K562 (cell line): ENCODE measurements around the gene GCN1. TPM values are rescaled to one million over a fixed set of nuclear protein-coding genes. Genes with fewer than 3 reads are reported as not detected.

Source experiments
- ATAC-seq: fragments of 200-7000 bp; cut with Tn5 transposase; 3 replicates; pipeline ENCODE4 v1.9.1; 2020; ENCODE audit warnings: moderate library complexity
- BruUV-seq: library from RNA; stranded (reverse); fragments of 400-500 nt; replicated peaks from 2 replicates; lab custom pipeline; 2021; lab: Mats Ljungman, UMichigan
- CTCF ChIA-PET: fragments of 300-600 bp; formaldehyde crosslinking; extraction: SDS; loops from one replicate; lab custom pipeline; 2021; ENCODE audit warnings: low intra/inter-chr PET ratio; lab: Yijun Ruan, JAX
- POLR2A ChIA-PET: fragments of 300-600, 350-650 bp; sonication (Branson Sonifier 250); formaldehyde crosslinking; extraction: SDS; loops from one replicate; lab custom pipeline; 2021; ENCODE audit warnings: antibody characterized with exemption, inconsistent platforms; lab: Yijun Ruan, JAX
- DNase-seq, 4 experiments: peaks; one replicate each; pipeline versions ENCODE4 v3.0.0 to v3.0.0-alpha.2; 2011 to 2018; ENCODE audit warnings: low spot score in 3 of 4, mixed read lengths in 3 of 4; ENCODE audit errors: extremely low read depth in 1 of 4
- FAIRE-seq: peaks from 2 replicates; lab custom pipeline; 2011; peaks lifted over from hg19 to GRCh38; lab: Jason Lieb, UNC
- H2AFZ ChIP-seq: 2 replicates; pipeline ENCODE4 v1.6.0; 2011; ENCODE audit warnings: low read depth, low read length, control low read depth, inconsistent platforms
- H3K27ac ChIP-seq: fragments of 200-600 bp; 3 replicates; pipeline ENCODE4 v1.8.0; 2011; ENCODE audit warnings: low read depth, mild to moderate bottlenecking, control low read depth, inconsistent platforms, low read length, moderate library complexity, mixed read lengths; ENCODE audit errors: extremely low read depth
- H3K27me3 ChIP-seq, 2 experiments: fragments of 300-600 bp in 1 of 2; 2 replicates in 1 of 2; 3 replicates in 1 of 2; pipeline versions ENCODE4 v1.6.0 to v1.8.0; 2011; ENCODE audit warnings: inconsistent platforms in 2 of 2, low read length in 2 of 2, mild to moderate bottlenecking in 1 of 2, mixed read lengths in 1 of 2, moderate library complexity in 1 of 2; ENCODE audit not compliant: control insufficient read depth in 2 of 2, insufficient read depth in 2 of 2
- H3K36me3 ChIP-seq: fragments of 300-600 bp; 3 replicates; pipeline ENCODE4 v1.8.0; 2011; ENCODE audit warnings: mild to moderate bottlenecking, low read length, inconsistent platforms; ENCODE audit not compliant: control insufficient read depth, insufficient read depth
- H3K4me1 ChIP-seq, 2 experiments: fragments of 200-600 bp in 1 of 2; replicated peaks in 1 of 2; 2 replicates in 1 of 2; 3 replicates in 1 of 2; pipeline versions ENCODE4 v1.5.1 to v1.8.0; 2011; ENCODE audit warnings: inconsistent platforms in 2 of 2, low read length in 2 of 2, mild to moderate bottlenecking in 1 of 2, mixed read lengths in 1 of 2, moderate library complexity in 1 of 2; ENCODE audit not compliant: control insufficient read depth in 2 of 2, insufficient read depth in 2 of 2
- H3K4me2 ChIP-seq: 2 replicates; pipeline ENCODE4 v1.6.1; 2011; ENCODE audit warnings: low read length, control low read depth, inconsistent platforms, mixed read lengths; ENCODE audit not compliant: insufficient read depth
- H3K4me3 ChIP-seq: fragments of 200-600 bp; sonication (generic), shearing (Covaris generic); 2 replicates; pipeline ENCODE4 v1.5.1; 2016; ENCODE audit warnings: control low read depth, inconsistent platforms
- H3K79me2 ChIP-seq: fragments of 200-600 bp; 3 replicates; pipeline ENCODE4 v1.8.0; 2011; ENCODE audit warnings: low read length, inconsistent platforms; ENCODE audit not compliant: control insufficient read depth, insufficient read depth
- H3K9ac ChIP-seq, 2 experiments: 2 replicates each; pipeline versions ENCODE4 v1.6.0 to v1.6.1; 2011; ENCODE audit warnings: low read depth in 2 of 2, low read length in 2 of 2, control low read depth in 1 of 2, inconsistent platforms in 1 of 2, mild to moderate bottlenecking in 1 of 2, mixed read lengths in 1 of 2; ENCODE audit not compliant: insufficient read depth in 1 of 2
- H3K9me1 ChIP-seq: one replicate; pipeline ENCODE4 v1.6.0; 2011; ENCODE audit warnings: inconsistent platforms, mild to moderate bottlenecking, low read length, moderate library complexity; ENCODE audit not compliant: control insufficient read depth, insufficient read depth
- H3K9me3 ChIP-seq: replicated peaks from 2 replicates; pipeline ENCODE4 v1.5.1; 2011; ENCODE audit warnings: low read depth, low read length, inconsistent platforms; ENCODE audit not compliant: control insufficient read depth, insufficient read depth
- H4K20me1 ChIP-seq: replicated peaks from 2 replicates; pipeline ENCODE4 v1.6.1; 2011; ENCODE audit warnings: low read length, inconsistent platforms, mixed read lengths; ENCODE audit not compliant: control insufficient read depth, insufficient read depth
- ADNP ChIP-seq: fragments of 200-800 bp; sonication (Bioruptor generic); IDR thresholded peaks from 2 replicates; pipeline ENCODE4 v1.6.1; 2016; ENCODE audit warnings: missing genetic modification characterization, missing compliant biosample characterization
- CBFB ChIP-seq: sonication (generic); formaldehyde crosslinking; IDR thresholded peaks from 2 replicates; pipeline ENCODE4 v1.4.0; 2020; ENCODE audit warnings: mild to moderate bottlenecking, missing genetic modification reagents
- ESRRB ChIP-seq: fragments of 250-450 bp; sonication (Bioruptor Pico); IDR thresholded peaks from 2 replicates; pipeline ENCODE4 v1.5.0; 2020; ENCODE audit warnings: mild to moderate bottlenecking, moderate library complexity, borderline replicate concordance
- MAFF ChIP-seq: IDR thresholded peaks from 2 replicates; pipeline ENCODE4 v1.6.1; 2012; ENCODE audit warnings: low read length, improper control_type of control experiment
- MCM7 ChIP-seq, 2 experiments: fragments of 450-650 bp; IDR thresholded peaks; 2 replicates each; pipeline ENCODE4 v1.6.1; 2016 to 2018
- PTTG1 ChIP-seq: fragments of 450-650 bp; IDR thresholded peaks from 2 replicates; pipeline ENCODE4 v1.6.1; 2016; ENCODE audit warnings: low read depth, mild to moderate bottlenecking, missing genetic modification characterization, missing compliant biosample characterization
- WGBS: fragments of 100-300 bp; shearing (Covaris generic); methylation state at CpG from one replicate; pipeline ENCODE4 v1.1.6; 2016; ENCODE audit warnings: low coverage, mixed read lengths; ENCODE audit not compliant: insufficient coverage; ENCODE audit errors: missing lambda C conversion rate; 5-methylcytosine and 5-hydroxymethylcytosine counted together
- in situ Hi-C: fragments of 300-500 bp; cut with MboI; formaldehyde crosslinking; loops from 4 replicates; pipeline ENCODE4 v1.15.0; 2018; ENCODE audit warnings: inconsistent platforms, mixed read lengths
- intact Hi-C: fragments of 100-400 bp; cut with micrococcal nuclease; formaldehyde crosslinking; loops from 2 replicates; pipeline ENCODE4 v1.14.2; 2022
- polyA plus RNA-seq, 8 experiments: library from polyadenylated mRNA; depleted of rRNA in 4 of 8; stranded (reverse) in 5 of 8; unstranded in 3 of 8; fragments of >200 nt; fragmentation: Nextera tagmentation in 2 of 8; fragmentation: Illumina TruSeq in 1 of 8; extraction: Ambion mirVana in 2 of 8; extraction: Trizol in 1 of 8; gene quantifications; 2 replicates each; pipeline versions ENCODE4 v1.2.1 to v1.2.3, GENCODE V29; 2011 to 2014; ENCODE audit warnings: inconsistent platforms in 1 of 8, missing spikeins in 1 of 8
- total RNA-seq, 7 experiments: library from RNA; depleted of rRNA in 6 of 7; stranded (reverse); fragments of >200 nt in 6 of 7; fragmentation: Illumina TruSeq in 2 of 7; extraction: Trizol in 2 of 7; gene quantifications; 2 replicates each; pipeline versions ENCODE4 v1.2.1 to v1.2.3, GENCODE V29; 2011 to 2021; ENCODE audit warnings: low replicate concordance in 1 of 7

The GCN1 gene
- total and polyA plus RNA-seq, 9 of the 15 experiments (the other 6 are each of a cell fraction or from before 2014, with no cell fraction given), result 11.9 to 190 (median 51.7) TPM

- H2AFZ ChIP-seq, result no peak overlapping the region
- no peaks in the 10 kb centered on the region for H3K9me3 ChIP-seq
- H3K27me3 ChIP-seq, result no peaks in the 10 kb centered on the region
- POLR2A ChIA-PET, result interaction anchor here (0.5 to 5.3 kb wide), 4 partner anchors 11 to 112 kb away, joined by 3 to 70 read pairs (median 4); partner anchors contain the start of genes RNU4-2 and RPLP0
- TF ChIP-seq PTTG1 (tag), result no peak
- H3K4me2 ChIP-seq, result no peak overlapping the region
- H3K4me3 ChIP-seq, result no peak overlapping the region
- no peaks in the 10 kb centered on the region for H3K79me2 ChIP-seq
- ATAC-seq (no peak), FAIRE-seq (no peak), DNase-seq (no peak)
- H3K4me1 ChIP-seq, result peaks cover 0 to 31% of the 10 kb centered on the region in 2 experiments; a peak in 2 of 5 replicates
- 86% methylated on average over 5 of the region's 9 CpGs for WGBS
- H3K27ac ChIP-seq, result no peak overlapping the region
- peaks cover 63% of the 10 kb centered on the region; the same call in 2 of the 3 replicates for H3K36me3 ChIP-seq
- no TSS peak for BruUV-seq
- no peaks in the 10 kb centered on the region for H3K9me1 ChIP-seq
- no peaks in the 10 kb centered on the region for H4K20me1 ChIP-seq
- in situ Hi-C loops (no loop called here), intact Hi-C loops (no loop called here)
- peak overlapping the region in 1 of 2 experiments; percentile 28; a peak in 1 of 4 replicates for H3K9ac ChIP-seq
- CTCF ChIA-PET, result no interaction called here
Observed at GRCh38 chr12:120211904-120212283, 17.4 kb upstream of the GCN1 start.

- WGBS, result 86% methylated on average over 12 of the region's 12 CpGs
- no peak for ATAC-seq
- Histone ChIP-seq H3K27ac (no peak overlapping the region), H3K79me2 (no peaks in the 10 kb centered on the region), H4K20me1 (no peaks in the 10 kb centered on the region), H2AFZ (no peak overlapping the region), H3K4me3 (no peak overlapping the region), H3K36me3 (peaks cover 67% of the 10 kb centered on the region; the same call in 2 of the 3 replicates), H3K9me3 (0 out of 2 replicates have a peak, but pooled peaks cover under 1% of the 10 kb centered on the region), H3K9ac (no peak overlapping the region; a peak in 1 of 4 replicates), H3K9me1 (no peaks in the 10 kb centered on the region), H3K4me2 (no peak overlapping the region), H3K4me1 (peaks cover 0 to 25% of the 10 kb centered on the region in 2 experiments; a peak in 2 of 5 replicates), H3K27me3 (no peaks in the 10 kb centered on the region)
- in situ Hi-C loops (no loop called here), intact Hi-C loops (no loop called here)
- ChIA-PET POLR2A (interaction anchor here (0.6 to 5.3 kb wide), 4 partner anchors 11 to 93 kb away, joined by 3 to 70 read pairs (median 3); partner anchors contain the start of gene RPLP0), CTCF (no interaction called here)
- FAIRE-seq, result no peak
- TF ChIP-seq CBFB (CRISPR knock-in tag) (no peak), MCM7 (IDR thresholded peaks at IDR 0.05) (no peak), MAFF (no peak), ADNP (tag) (no peak), ESRRB (CRISPR knock-in tag) (no peak)
- DNase-seq, result no peak
- BruUV-seq, result TSS peak; percentile 23
Observed at GRCh38 chr12:120211243-120211903, 16.9 kb upstream of the GCN1 start.
